ENCODE measurements around the gene RHBDD3. TPM values are rescaled to one million over a fixed set of nuclear protein-coding genes. Genes with fewer than 3 reads are reported as not detected.
A peak's percentile ranks its signal among the peaks of the same experiment; 100 is the strongest.
"Not testable (repeated sequence)": the region's sequence is repeated elsewhere in the genome, so short reads cannot be mapped to it uniquely, and the experiment has no call there.

RHBDD3 gene
- total RNA-seq, 1 experiment from 2014 or later: 51.5 TPM

DNA sequence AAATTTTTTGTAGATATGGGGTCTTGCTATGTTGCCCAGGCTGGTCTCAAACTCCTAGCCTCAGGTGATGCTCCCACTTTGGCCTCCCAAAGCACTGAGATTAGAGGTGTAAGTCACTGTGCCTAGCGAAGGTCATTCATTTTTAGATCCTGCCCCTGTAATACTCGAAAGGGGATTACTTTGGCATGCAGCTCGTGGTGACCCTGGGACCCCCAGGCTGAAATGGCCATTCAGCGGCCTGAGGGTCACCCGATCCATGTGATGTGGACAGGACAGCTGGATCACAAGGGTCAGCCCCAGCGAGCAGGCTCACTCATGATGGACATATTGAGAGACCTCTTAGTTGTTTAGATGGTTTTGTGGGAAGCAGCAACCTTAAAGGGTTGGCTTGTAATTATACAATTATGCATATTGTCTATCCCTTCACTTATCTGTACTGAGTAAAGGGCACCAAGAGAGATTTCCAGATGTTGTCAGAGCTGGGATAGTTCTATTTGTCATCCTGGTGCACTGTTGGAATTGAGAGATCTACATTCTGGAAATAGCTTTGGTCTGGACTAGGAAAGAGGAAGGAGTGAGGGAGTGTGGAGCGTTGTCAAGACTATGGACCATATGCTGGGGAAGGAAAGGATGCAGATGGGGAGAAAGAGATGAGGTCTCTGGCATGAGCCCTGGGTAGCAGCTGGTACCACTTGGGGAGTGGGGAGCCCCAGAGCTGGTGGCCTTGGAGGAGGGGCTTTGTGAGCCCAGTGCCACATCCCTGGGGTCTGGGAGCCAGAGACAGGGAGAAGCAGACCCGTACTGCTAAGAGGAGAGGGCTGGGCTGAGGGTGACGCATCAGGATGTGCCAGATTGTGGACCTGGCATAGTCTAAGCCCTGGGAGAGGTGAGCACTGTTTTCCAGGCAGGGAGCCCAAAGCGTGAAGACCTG, 15.5 kb downstream of the RHBDD3 start:
- Mint-ChIP-seq H3K4me3 (ENCODE audit: low read depth, unreplicated experiment) (no peak overlapping the region), H3K36me3 (ENCODE audit: insufficient read depth, unreplicated experiment) (no peaks in the 10 kb centered on the region), H3K27ac (ENCODE audit: unreplicated experiment) (no peak overlapping the region), H3K9me3 (ENCODE audit: low read depth, unreplicated experiment) (no peaks in the 10 kb centered on the region), H3K27me3 (ENCODE audit: unreplicated experiment) (peaks cover 27% of the 10 kb centered on the region), H3K4me1 (ENCODE audit: low read depth, unreplicated experiment) (no peaks in the 10 kb centered on the region)
- CTCF ChIA-PET: interaction anchor here (0.7 kb wide), 1 partner anchor 46 kb away, joined by 5 read pairs; no protein-coding TSS in a partner anchor
- TF ChIP-seq, protein P1, sequence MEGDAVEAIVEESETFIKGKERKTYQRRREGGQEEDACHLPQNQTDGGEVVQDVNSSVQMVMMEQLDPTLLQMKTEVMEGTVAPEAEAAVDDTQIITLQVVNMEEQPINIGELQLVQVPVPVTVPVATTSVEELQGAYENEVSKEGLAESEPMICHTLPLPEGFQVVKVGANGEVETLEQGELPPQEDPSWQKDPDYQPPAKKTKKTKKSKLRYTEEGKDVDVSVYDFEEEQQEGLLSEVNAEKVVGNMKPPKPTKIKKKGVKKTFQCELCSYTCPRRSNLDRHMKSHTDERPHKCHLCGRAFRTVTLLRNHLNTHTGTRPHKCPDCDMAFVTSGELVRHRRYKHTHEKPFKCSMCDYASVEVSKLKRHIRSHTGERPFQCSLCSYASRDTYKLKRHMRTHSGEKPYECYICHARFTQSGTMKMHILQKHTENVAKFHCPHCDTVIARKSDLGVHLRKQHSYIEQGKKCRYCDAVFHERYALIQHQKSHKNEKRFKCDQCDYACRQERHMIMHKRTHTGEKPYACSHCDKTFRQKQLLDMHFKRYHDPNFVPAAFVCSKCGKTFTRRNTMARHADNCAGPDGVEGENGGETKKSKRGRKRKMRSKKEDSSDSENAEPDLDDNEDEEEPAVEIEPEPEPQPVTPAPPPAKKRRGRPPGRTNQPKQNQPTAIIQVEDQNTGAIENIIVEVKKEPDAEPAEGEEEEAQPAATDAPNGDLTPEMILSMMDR (IDR thresholded peaks at IDR 0.05; ENCODE audit: unreplicated experiment): no peak
- no TSS peak for BruUV-seq (replicated peaks)
- intact Hi-C loops (cut with micrococcal nuclease; ENCODE audit: unreplicated experiment): no loop called here
- DNase-seq: no peak

DNA sequence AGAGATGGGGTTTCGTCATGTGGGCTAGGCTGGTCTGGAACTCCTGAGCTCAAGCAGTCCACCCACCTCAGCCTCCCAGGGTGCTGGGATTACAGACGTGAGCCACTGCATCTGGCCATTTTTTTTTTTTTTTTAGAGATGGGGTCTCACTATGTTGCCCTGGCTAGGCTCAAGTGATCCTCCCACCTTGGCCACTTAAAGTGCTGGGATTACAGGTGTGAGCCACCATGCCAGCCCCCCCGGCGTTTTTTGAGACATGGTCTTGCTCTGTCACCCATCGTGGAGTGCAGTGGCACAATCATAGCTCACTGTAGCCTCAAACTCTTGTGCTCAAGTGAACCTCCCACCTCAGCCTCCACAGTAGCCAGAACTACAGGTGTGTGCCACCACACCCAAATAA, 16.5 kb downstream of the RHBDD3 start:
- TF ChIP-seq, protein P1 (IDR thresholded peaks at IDR 0.05; ENCODE audit: unreplicated experiment): no peak
- Mint-ChIP-seq H3K4me3 (ENCODE audit: low read depth, unreplicated experiment) (no peak overlapping the region), H3K27me3 (ENCODE audit: unreplicated experiment) (peaks cover 31% of the 10 kb centered on the region), H3K9me3 (ENCODE audit: low read depth, unreplicated experiment) (no peaks in the 10 kb centered on the region), H3K4me1 (ENCODE audit: low read depth, unreplicated experiment) (peaks cover 2% of the 10 kb centered on the region), H3K27ac (ENCODE audit: unreplicated experiment) (no peak overlapping the region), H3K36me3 (ENCODE audit: insufficient read depth, unreplicated experiment) (no peaks in the 10 kb centered on the region)
- intact Hi-C loops (cut with micrococcal nuclease; ENCODE audit: unreplicated experiment): no loop called here
- no TSS peak for BruUV-seq (replicated peaks)
- DNase-seq: no peak
- CTCF ChIA-PET: interaction anchor here (0.7 kb wide), 1 partner anchor 47 kb away, joined by 5 read pairs; no protein-coding TSS in a partner anchor

DNA sequence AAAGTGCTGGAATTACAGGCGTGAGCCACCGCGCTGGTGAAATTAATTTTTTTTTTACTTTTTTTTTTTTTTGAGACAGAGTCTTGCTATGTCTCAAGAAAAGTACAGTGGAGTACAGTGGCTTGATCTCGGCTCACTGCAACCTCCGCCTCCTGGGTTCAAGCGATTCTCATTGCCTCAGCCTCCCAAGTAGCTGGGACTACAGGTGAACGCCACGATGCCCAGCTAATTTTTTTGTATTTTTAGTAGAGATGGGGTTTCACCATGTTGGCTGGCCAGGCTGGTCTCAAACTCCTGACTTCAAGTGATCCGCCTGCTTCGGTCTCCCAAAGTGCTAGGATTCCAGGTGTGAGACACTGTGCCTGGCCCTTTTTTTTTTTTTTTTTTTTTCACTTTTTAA, 19.9 kb downstream of the RHBDD3 start:
- H3K9me3 Mint-ChIP-seq (ENCODE audit: low read depth, unreplicated experiment); H3K4me3 Mint-ChIP-seq (ENCODE audit: low read depth, unreplicated experiment); BruUV-seq (replicated peaks); DNase-seq; H3K27ac Mint-ChIP-seq (ENCODE audit: unreplicated experiment); H3K4me1 Mint-ChIP-seq (ENCODE audit: low read depth, unreplicated experiment); H3K36me3 Mint-ChIP-seq (ENCODE audit: insufficient read depth, unreplicated experiment): not testable (repeated sequence)
- peaks cover 51% of the 10 kb centered on the region for H3K27me3 Mint-ChIP-seq (ENCODE audit: unreplicated experiment)
- CTCF ChIA-PET: interaction anchor here (0.7 kb wide), 2 partner anchors 13 to 103 kb away, joined by 3 to 8 read pairs; no protein-coding TSS in a partner anchor
- intact Hi-C loops (cut with micrococcal nuclease; ENCODE audit: unreplicated experiment): loop anchor here (5.0 kb wide), 1 partner anchor 646 kb away; no protein-coding TSS in a partner anchor

DNA sequence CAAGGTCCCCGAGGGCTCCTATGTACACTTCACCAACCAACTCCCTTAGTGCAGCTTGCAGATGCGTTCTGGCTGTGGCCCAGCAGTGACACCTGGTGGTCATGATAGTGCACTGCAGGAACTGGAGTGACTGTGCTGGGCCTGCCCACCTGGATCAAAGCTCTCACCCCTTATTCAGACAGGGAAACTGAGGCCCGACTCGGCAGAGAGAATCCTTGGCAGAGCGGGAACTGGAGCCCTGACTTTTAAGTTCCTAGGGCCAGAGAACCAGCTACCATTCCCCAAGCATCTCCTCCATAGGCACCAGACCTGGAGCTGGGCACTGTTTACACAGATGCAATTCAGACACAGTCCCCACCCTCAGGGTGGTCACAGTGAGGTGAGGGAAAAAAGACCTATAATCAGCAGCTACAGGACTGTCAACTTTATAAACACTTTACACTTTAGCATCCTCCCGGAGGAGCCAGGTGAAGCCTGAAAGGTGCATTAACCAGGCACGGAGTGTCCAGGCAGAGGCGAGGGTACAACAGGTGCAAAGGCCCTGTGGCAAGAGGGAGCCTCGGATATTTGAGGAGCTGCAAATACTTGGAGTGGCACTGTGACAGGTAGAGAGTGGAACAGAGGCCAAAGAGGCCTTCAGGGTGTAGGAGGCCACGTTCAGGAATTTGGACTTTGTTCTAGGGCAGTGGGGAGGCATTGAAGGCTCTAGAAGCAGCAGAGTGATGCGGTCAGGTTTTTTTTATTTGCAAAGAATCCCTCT, 22.0 kb downstream of the RHBDD3 start:
- Mint-ChIP-seq H3K27me3 (ENCODE audit: unreplicated experiment) (peaks cover 42% of the 10 kb centered on the region), H3K36me3 (ENCODE audit: insufficient read depth, unreplicated experiment) (no peaks in the 10 kb centered on the region), H3K4me3 (ENCODE audit: low read depth, unreplicated experiment) (no peak overlapping the region), H3K9me3 (ENCODE audit: low read depth, unreplicated experiment) (peaks cover 2% of the 10 kb centered on the region), H3K27ac (ENCODE audit: unreplicated experiment) (no peak overlapping the region), H3K4me1 (ENCODE audit: low read depth, unreplicated experiment) (peaks cover 9% of the 10 kb centered on the region)
- BruUV-seq (replicated peaks): no TSS peak
- DNase-seq: peak; percentile 77
- TF ChIP-seq, protein P1 (IDR thresholded peaks at IDR 0.05; ENCODE audit: unreplicated experiment): peak; percentile 90
- CTCF ChIA-PET: interaction anchor here (0.6 to 2.0 kb wide), 8 partner anchors 19 to 1194 kb away, joined by 3 to 6 read pairs (median 4); partner anchors contain the start of gene EMID1
- intact Hi-C loops (cut with micrococcal nuclease; ENCODE audit: unreplicated experiment): loop anchor here (2.0 to 5.0 kb wide), 2 partner anchors 43 to 644 kb away; no protein-coding TSS in a partner anchor
